Testis (tissue), 2 donors: Measurements from ENCODE around the gene ODC1.

Experiments
- POLR2A ChIP-seq: fragments of 450-650 bp; IDR thresholded peaks from one replicate; pipeline ENCODE4 v1.6.1; 2017; ENCODE audit warnings: antibody characterized with exemption, mild to moderate bottlenecking, moderate library complexity
- TF ChIP-seq, protein P1 (sequence below), 3 experiments: fragments of 450-650 bp in 2 of 3; fragments of 200-600 bp in 1 of 3; sonication (generic) in 1 of 3; IDR thresholded peaks; one replicate each; pipeline ENCODE4 v1.5.1; 2016 to 2019; ENCODE audit warnings: antibody characterized with exemption in 3 of 3, mild to moderate bottlenecking in 2 of 3, moderate library complexity in 1 of 3

DNA sequence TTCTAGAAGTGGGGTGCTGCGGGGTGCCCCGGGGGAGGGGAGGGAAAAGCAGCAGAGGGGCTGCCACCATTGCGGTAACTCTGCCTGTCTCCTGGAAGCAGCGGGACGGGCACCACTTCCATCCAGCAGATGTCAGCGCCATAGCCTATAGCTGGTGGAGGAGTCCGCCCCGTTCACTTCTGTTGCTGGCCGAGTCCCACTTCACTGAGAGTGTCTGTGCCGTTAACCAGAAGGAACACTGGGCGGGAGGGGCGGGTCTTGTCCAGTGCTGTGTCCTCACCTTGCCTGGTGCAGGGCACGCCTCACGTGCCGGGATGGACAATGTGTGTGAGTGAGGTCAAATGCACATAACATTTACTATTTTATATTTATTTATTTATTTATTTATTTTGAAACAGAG lies 19.3 kb upstream of the ODC1 start:
- TF ChIP-seq, protein P1, sequence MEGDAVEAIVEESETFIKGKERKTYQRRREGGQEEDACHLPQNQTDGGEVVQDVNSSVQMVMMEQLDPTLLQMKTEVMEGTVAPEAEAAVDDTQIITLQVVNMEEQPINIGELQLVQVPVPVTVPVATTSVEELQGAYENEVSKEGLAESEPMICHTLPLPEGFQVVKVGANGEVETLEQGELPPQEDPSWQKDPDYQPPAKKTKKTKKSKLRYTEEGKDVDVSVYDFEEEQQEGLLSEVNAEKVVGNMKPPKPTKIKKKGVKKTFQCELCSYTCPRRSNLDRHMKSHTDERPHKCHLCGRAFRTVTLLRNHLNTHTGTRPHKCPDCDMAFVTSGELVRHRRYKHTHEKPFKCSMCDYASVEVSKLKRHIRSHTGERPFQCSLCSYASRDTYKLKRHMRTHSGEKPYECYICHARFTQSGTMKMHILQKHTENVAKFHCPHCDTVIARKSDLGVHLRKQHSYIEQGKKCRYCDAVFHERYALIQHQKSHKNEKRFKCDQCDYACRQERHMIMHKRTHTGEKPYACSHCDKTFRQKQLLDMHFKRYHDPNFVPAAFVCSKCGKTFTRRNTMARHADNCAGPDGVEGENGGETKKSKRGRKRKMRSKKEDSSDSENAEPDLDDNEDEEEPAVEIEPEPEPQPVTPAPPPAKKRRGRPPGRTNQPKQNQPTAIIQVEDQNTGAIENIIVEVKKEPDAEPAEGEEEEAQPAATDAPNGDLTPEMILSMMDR (IDR thresholded peaks at IDR 0.05): no peak
- TF ChIP-seq POLR2A: no peak
